H9 (cell line): ENCODE data around the gene TAGLN2. TPM values are rescaled to one million over a fixed set of nuclear protein-coding genes. Genes with fewer than 3 reads are reported as not detected.

Experiments used
- DNase-seq: peaks from one replicate; pipeline ENCODE4 v3.0.0-alpha.2; 2017
- H2AFZ ChIP-seq: one replicate; pipeline ENCODE4 v1.6.1; 2013; ENCODE audit warnings: mild to moderate bottlenecking, low read length, control low read depth, moderate library complexity
- H2AK5ac ChIP-seq: 2 replicates; pipeline ENCODE4 v1.6.1; 2013; ENCODE audit warnings: low read length, control low read depth, mixed read lengths; ENCODE audit not compliant: insufficient read length
- H2BK120ac ChIP-seq: one replicate; pipeline ENCODE4 v1.6.1; 2013; ENCODE audit warnings: low read depth, mild to moderate bottlenecking, low read length, control low read depth, inconsistent platforms; ENCODE audit not compliant: poor library complexity, severe bottlenecking
- H2BK12ac ChIP-seq: 2 replicates; pipeline ENCODE4 v1.6.1; 2013; ENCODE audit warnings: low read length, control low read depth, mixed read lengths, low read depth; ENCODE audit not compliant: insufficient read length
- H2BK15ac ChIP-seq: 2 replicates; pipeline ENCODE4 v1.6.1; 2013; ENCODE audit warnings: low read depth, low read length, control low read depth
- H2BK20ac ChIP-seq: one replicate; pipeline ENCODE4 v1.6.1; 2013; ENCODE audit warnings: low read depth, mild to moderate bottlenecking, low read length, control low read depth, inconsistent platforms; ENCODE audit not compliant: poor library complexity, severe bottlenecking
- H2BK5ac ChIP-seq: 2 replicates; pipeline ENCODE4 v1.6.1; 2013; ENCODE audit warnings: low read length, control low read depth, mixed read lengths; ENCODE audit not compliant: insufficient read length
- H3K14ac ChIP-seq: 2 replicates; pipeline ENCODE4 v1.6.1; 2013; ENCODE audit warnings: low read length, control low read depth; ENCODE audit not compliant: insufficient read depth
- H3K18ac ChIP-seq: 2 replicates; pipeline ENCODE4 v1.6.1; 2013; ENCODE audit warnings: low read depth, mild to moderate bottlenecking, mixed read lengths, low read length, control low read depth; ENCODE audit not compliant: insufficient read length
- H3K23ac ChIP-seq: 2 replicates; pipeline ENCODE4 v1.6.1; 2013; ENCODE audit warnings: low read length, control low read depth, mixed read lengths, low read depth; ENCODE audit not compliant: insufficient read length
- H3K23me2 ChIP-seq: 2 replicates; pipeline ENCODE4 v1.6.1; 2013; ENCODE audit warnings: low read depth, mild to moderate bottlenecking, mixed read lengths, low read length, control low read depth; ENCODE audit not compliant: insufficient read length, poor library complexity, severe bottlenecking
- H3K27ac ChIP-seq: 2 replicates; pipeline ENCODE4 v1.5.1; 2013; ENCODE audit warnings: low read length, control low read depth, mixed read lengths, low read depth; ENCODE audit not compliant: insufficient read length
- H3K27me3 ChIP-seq: 2 replicates; pipeline ENCODE4 v1.6.1; 2013; ENCODE audit warnings: low read length, control low read depth, inconsistent platforms; ENCODE audit not compliant: insufficient read depth
- H3K4ac ChIP-seq: 2 replicates; pipeline ENCODE4 v1.6.1; 2013; ENCODE audit warnings: low read depth, mild to moderate bottlenecking, control low read depth, inconsistent platforms, low read length, moderate library complexity
- H3K4me1 ChIP-seq: 2 replicates; pipeline ENCODE4 v1.6.1; 2013; ENCODE audit warnings: low read length, control low read depth, inconsistent platforms; ENCODE audit not compliant: insufficient read depth
- H3K4me2 ChIP-seq: 2 replicates; pipeline ENCODE4 v1.6.1; 2013; ENCODE audit warnings: low read length, control low read depth, mixed read lengths; ENCODE audit not compliant: insufficient read length, insufficient read depth
- H3K56ac ChIP-seq: 2 replicates; pipeline ENCODE4 v1.6.1; 2013; ENCODE audit warnings: low read depth, mild to moderate bottlenecking, mixed read lengths, low read length, control low read depth; ENCODE audit not compliant: insufficient read length
- H3K79me1 ChIP-seq: 2 replicates; pipeline ENCODE4 v1.6.1; 2013; ENCODE audit warnings: low read depth, mild to moderate bottlenecking, moderate library complexity, low read length, control low read depth, inconsistent platforms; ENCODE audit not compliant: insufficient read depth, poor library complexity, severe bottlenecking
- H3K79me2 ChIP-seq: 2 replicates; pipeline ENCODE4 v1.6.1; 2013; ENCODE audit warnings: low read length, control low read depth, inconsistent platforms; ENCODE audit not compliant: insufficient read depth
- H3K9ac ChIP-seq: 2 replicates; pipeline ENCODE4 v1.6.1; 2013; ENCODE audit warnings: low read length, control low read depth, mixed read lengths; ENCODE audit not compliant: insufficient read length; ENCODE audit errors: extremely low read depth
- H3K9me3 ChIP-seq: one replicate; pipeline ENCODE4 v1.6.1; 2013; ENCODE audit warnings: low read depth, low read length, inconsistent platforms; ENCODE audit not compliant: control insufficient read depth
- H3T11ph ChIP-seq: one replicate; pipeline ENCODE4 v1.6.1; 2013; ENCODE audit warnings: mild to moderate bottlenecking, low read length, control low read depth, inconsistent platforms
- H4K20me1 ChIP-seq: one replicate; pipeline ENCODE4 v1.6.1; 2013; ENCODE audit not compliant: control insufficient read depth, insufficient read length, insufficient read depth
- H4K5ac ChIP-seq: 2 replicates; pipeline ENCODE4 v1.6.1; 2013; ENCODE audit warnings: low read depth, mild to moderate bottlenecking, mixed read lengths, low read length, control low read depth; ENCODE audit not compliant: insufficient read length
- H4K8ac ChIP-seq: replicated peaks from 2 replicates; pipeline ENCODE4 v1.6.1; 2013; ENCODE audit warnings: low read length, control low read depth, mixed read lengths, low read depth; ENCODE audit not compliant: insufficient read length
- H4K91ac ChIP-seq: 2 replicates; pipeline ENCODE4 v1.6.1; 2013; ENCODE audit warnings: low read depth, mild to moderate bottlenecking, moderate library complexity, mixed read lengths, low read length, control low read depth; ENCODE audit not compliant: insufficient read length
- H3K27ac Mint-ChIP-seq, 3 experiments: 2 replicates in 2 of 3; 3 replicates in 1 of 3; pipeline ENCODE4 v1.8.0; 2020 to 2021; ENCODE audit warnings: mixed read lengths in 3 of 3, mild to moderate bottlenecking in 1 of 3, moderate library complexity in 1 of 3
- H3K27me3 Mint-ChIP-seq: 2 replicates; pipeline ENCODE4 v1.8.0; 2021; ENCODE audit warnings: low read depth, mild to moderate bottlenecking, moderate library complexity, mixed read lengths
- H3K36me3 Mint-ChIP-seq, 3 experiments: 2 replicates in 2 of 3; 3 replicates in 1 of 3; pipeline ENCODE4 v1.8.0; 2020 to 2021; ENCODE audit warnings: low read depth in 3 of 3, mixed read lengths in 3 of 3; ENCODE audit not compliant: insufficient read depth in 1 of 3
- H3K4me1 Mint-ChIP-seq, 2 experiments: 2 replicates each; pipeline ENCODE4 v1.8.0; 2020; ENCODE audit warnings: mixed read lengths in 2 of 2
- H3K4me3 Mint-ChIP-seq, 2 experiments: 2 replicates in 1 of 2; 3 replicates in 1 of 2; pipeline ENCODE4 v1.8.0; 2020 to 2021; ENCODE audit warnings: mild to moderate bottlenecking in 2 of 2, mixed read lengths in 2 of 2, moderate library complexity in 1 of 2
- H3K9me3 Mint-ChIP-seq, 2 experiments: 2 replicates in 1 of 2; 3 replicates in 1 of 2; pipeline ENCODE4 v1.8.0; 2020; ENCODE audit warnings: mild to moderate bottlenecking in 2 of 2, mixed read lengths in 2 of 2, moderate library complexity in 1 of 2
- CTCF ChIP-seq: fragments of 200-600 bp; sonication (generic); conservative IDR thresholded peaks from 3 replicates; pipeline ENCODE4 v1.8.0; 2021; ENCODE audit warnings: antibody characterized with exemption, mild to moderate bottlenecking
- WGBS: extraction: QIAGEN DNeasy Blood & Tissue Kit; methylation state at CpG from one replicate; pipeline ENCODE4 v1.1.7; 2013; ENCODE audit warnings: missing lambda C conversion rate, low lambda C conversion rate, mixed read lengths; ENCODE audit not compliant: insufficient read length; ENCODE audit errors: extremely low coverage; 5-methylcytosine and 5-hydroxymethylcytosine counted together
- total RNA-seq: library from RNA; stranded (reverse); gene quantifications from 2 replicates; pipeline ENCODE4 v1.2.1, GENCODE V29; 2021

Gene TAGLN2
- total RNA-seq, 1 experiment from 2014 or later: 76.7 TPM

GRCh38 chr1:159895836-159896545 is 29.3 kb downstream of the TAGLN2 start:
- Mint-ChIP-seq H3K27ac (no peak overlapping the region; a peak in 1 of 7 replicates), H3K36me3 (no peaks in the 10 kb centered on the region), H3K4me1 (peaks cover 18% of the 10 kb centered on the region in 2 experiments), H3K27me3 (peaks cover 28% of the 10 kb centered on the region), H3K4me3 (no peak overlapping the region), H3K9me3 (no peaks in the 10 kb centered on the region; a peak in 2 of 5 replicates)
- Histone ChIP-seq H3K27ac (no peak overlapping the region), H4K20me1 (no peaks in the 10 kb centered on the region), H2BK15ac (no peak overlapping the region), H3K9me3 (no peaks in the 10 kb centered on the region), H2BK5ac (no peak overlapping the region), H3K23me2 (peaks cover 4% of the 10 kb centered on the region), H2BK20ac (no peak overlapping the region), H2BK120ac (no peak overlapping the region), H4K8ac (no peak overlapping the region), H3K4me2 (no peak overlapping the region), H3K4me1 (no peaks in the 10 kb centered on the region; the same call in 1 of the 2 replicates), H2BK12ac (no peak overlapping the region), H3T11ph (no peak overlapping the region), H3K23ac (no peak overlapping the region), H3K79me2 (no peaks in the 10 kb centered on the region), H4K91ac (no peak overlapping the region), H3K56ac (no peak overlapping the region), H3K18ac (no peak overlapping the region), H3K9ac (no peak overlapping the region), H3K27me3 (no peaks in the 10 kb centered on the region), H3K4ac (no peak overlapping the region), H2AFZ (no peak overlapping the region), H2AK5ac (no peak overlapping the region), H4K5ac (no peak overlapping the region), H3K14ac (no peak overlapping the region), H3K79me1 (no peaks in the 10 kb centered on the region)
- DNase-seq: no peak
- no peak for TF ChIP-seq CTCF
- WGBS: no CpG with 5 or more reads among the region's 6 CpGs
